ENCODE measurements around the gene VCPKMT.

- TF ChIP-seq POLR2A (IDR thresholded peaks at IDR 0.05; ENCODE audit: low read length): no peak
- no peak for TF ChIP-seq CTCF (IDR thresholded peaks at IDR 0.05)
- no peak for TF ChIP-seq JUNB (IDR thresholded peaks at IDR 0.05)
- no peak for TF ChIP-seq RARB (CRISPR knock-in tag; IDR thresholded peaks at IDR 0.05)
- no peak for TF ChIP-seq EHF (CRISPR knock-in tag; IDR thresholded peaks at IDR 0.05)
- no peak for TF ChIP-seq HMGXB4 (CRISPR knock-in tag; IDR thresholded peaks at IDR 0.05; ENCODE audit: borderline replicate concordance)
- TF ChIP-seq EP300 (IDR thresholded peaks at IDR 0.05): no peak
- no peak for TF ChIP-seq ZC3H11A (IDR thresholded peaks at IDR 0.05)
- no peak for TF ChIP-seq CHD2 (IDR thresholded peaks at IDR 0.05; ENCODE audit: low read length, partially characterized antibody)
- no peak for TF ChIP-seq CHD4 (IDR thresholded peaks at IDR 0.05; ENCODE audit: borderline replicate concordance)
- no peak for TF ChIP-seq TFCP2L1 (CRISPR knock-in tag; IDR thresholded peaks at IDR 0.05)
These were observed 15.0 kb downstream of the VCPKMT start for GRCh38 chr14:50101417-50101816.

Data from A549 (cell line).